Measurements from ENCODE around the gene RBM19.

GRCh38 chr12:113860059-113860820 is 105.9 kb downstream of the RBM19 start:
- TF ChIP-seq, protein P1, sequence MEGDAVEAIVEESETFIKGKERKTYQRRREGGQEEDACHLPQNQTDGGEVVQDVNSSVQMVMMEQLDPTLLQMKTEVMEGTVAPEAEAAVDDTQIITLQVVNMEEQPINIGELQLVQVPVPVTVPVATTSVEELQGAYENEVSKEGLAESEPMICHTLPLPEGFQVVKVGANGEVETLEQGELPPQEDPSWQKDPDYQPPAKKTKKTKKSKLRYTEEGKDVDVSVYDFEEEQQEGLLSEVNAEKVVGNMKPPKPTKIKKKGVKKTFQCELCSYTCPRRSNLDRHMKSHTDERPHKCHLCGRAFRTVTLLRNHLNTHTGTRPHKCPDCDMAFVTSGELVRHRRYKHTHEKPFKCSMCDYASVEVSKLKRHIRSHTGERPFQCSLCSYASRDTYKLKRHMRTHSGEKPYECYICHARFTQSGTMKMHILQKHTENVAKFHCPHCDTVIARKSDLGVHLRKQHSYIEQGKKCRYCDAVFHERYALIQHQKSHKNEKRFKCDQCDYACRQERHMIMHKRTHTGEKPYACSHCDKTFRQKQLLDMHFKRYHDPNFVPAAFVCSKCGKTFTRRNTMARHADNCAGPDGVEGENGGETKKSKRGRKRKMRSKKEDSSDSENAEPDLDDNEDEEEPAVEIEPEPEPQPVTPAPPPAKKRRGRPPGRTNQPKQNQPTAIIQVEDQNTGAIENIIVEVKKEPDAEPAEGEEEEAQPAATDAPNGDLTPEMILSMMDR (conservative IDR thresholded peaks at IDR 0.05; ENCODE audit: low read depth, low read length), result peak; percentile 27; the same call in 1 of the 2 replicates
- no peak for TF ChIP-seq EZH2 (IDR thresholded peaks at IDR 0.05; ENCODE audit: low read length, unreplicated experiment)

Data from PC-3 (cell line).